ENCODE data around the gene SYT9.

- TF ChIP-seq FOS (IDR thresholded peaks at IDR 0.05; ENCODE audit: borderline replicate concordance, extremely low read depth, insufficient read length) = no peak
- TF ChIP-seq NR2C1 (IDR thresholded peaks at IDR 0.05) = no peak
- TF ChIP-seq EZH2 (IDR thresholded peaks at IDR 0.05; ENCODE audit: borderline replicate concordance, control insufficient read depth, low read depth, low read length) = no peak
- no peak for TF ChIP-seq CTCF (IDR thresholded peaks at IDR 0.05 in 2 of 3, conservative IDR thresholded peaks at IDR 0.05 in 1 of 3; ENCODE audit: control insufficient read depth in 2 of 3, extremely low read depth in 1 of 3, insufficient read depth in 1 of 3, low read depth in 3 of 3, low read length in 3 of 3)
Observed at GRCh38 chr11:7414973-7415817, 163.5 kb downstream of the SYT9 start.

Data from GM12878 (cell line).